ENCODE data around the gene HOOK2. TPM values are rescaled to one million over a fixed set of nuclear protein-coding genes. Genes with fewer than 3 reads are reported as not detected.
"Not testable (repeated sequence)": the region's sequence is repeated elsewhere in the genome, so short reads cannot be mapped to it uniquely, and the experiment has no call there.

HOOK2 gene
- total RNA-seq (10 to 100 TPM; 47.8 to 79.3 (median 57.8) TPM), polyA plus RNA-seq (100 to 1,000 TPM in 1 of 2 donors, 10 to 100 TPM in 1; 29.7 to 173 TPM)
- long read RNA-seq, donor 1, transcript HOOK2-201 (22 exons, 2,603 nt): major isoform, 74 of 155 reads
- long read RNA-seq, donor 1, transcript HOOK2-210 (3 exons, 890 nt): minor isoform, 12 of 155 reads
- long read RNA-seq, donor 1, partial matches to known transcripts: 18 of 155 reads
- long read RNA-seq, donor 1, other reads (novel, unspliced or antisense): 51 of 155 reads
- long read RNA-seq, donor 2, transcript HOOK2-201 (22 exons, 2,603 nt): major isoform, 119 of 242 reads
- long read RNA-seq, donor 2, transcript HOOK2-210 (3 exons, 890 nt): minor isoform, 12 of 242 reads
- long read RNA-seq, donor 2, partial matches to known transcripts: 27 of 242 reads
- long read RNA-seq, donor 2, other reads (novel, unspliced or antisense): 81 of 242 reads
- long read RNA-seq, donor 3, transcript HOOK2-201 (22 exons, 2,603 nt): major isoform, 112 of 305 reads
- long read RNA-seq, donor 3, partial matches to known transcripts: 94 of 305 reads
- long read RNA-seq, donor 3, other reads (novel, unspliced or antisense): 96 of 305 reads

DNA sequence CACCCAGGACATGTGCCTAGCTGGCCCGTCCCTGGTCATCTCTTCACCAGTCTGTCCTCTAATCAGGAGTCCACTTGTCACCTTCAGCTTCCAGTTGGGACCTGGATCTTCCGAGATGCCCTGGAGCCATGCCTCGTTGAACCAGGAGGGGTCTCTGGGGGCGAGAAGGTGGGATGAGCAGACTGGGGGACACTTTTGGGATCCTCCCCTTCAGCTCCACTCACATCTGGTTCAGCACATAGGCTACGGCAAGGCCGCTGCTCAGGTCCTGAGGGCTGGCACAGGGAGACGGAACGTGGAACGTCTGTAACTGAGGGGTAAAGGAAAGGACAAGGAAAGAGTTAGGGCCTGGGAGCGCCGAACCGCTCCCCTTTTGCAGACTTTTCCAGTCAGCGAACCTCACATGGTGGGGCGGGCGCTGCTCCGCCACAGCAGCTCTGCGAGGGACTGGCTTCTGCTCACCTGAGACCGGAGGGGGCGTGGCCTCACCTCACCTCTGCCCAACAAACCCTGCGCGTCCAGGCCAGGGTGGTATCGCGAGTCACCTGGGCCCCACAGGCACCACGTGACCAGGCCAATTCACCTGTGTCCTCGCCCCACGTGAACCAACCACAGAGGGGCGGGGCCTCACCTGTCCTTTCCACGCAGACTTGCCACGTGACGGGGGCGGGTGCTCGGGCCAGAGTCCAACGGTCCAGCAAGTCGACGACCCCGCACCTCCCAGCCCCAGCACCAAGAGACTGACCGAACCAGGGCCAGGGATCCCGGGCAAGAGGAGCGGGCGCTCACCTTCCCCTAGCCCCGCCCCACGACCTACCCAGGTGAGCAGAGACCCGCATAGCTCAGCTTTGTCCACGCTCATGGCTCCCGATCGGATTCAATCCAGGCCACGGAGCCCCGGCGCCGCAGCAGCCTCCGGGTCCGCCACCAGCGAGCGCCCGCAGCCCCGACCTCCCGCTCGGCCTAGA lies at the start of gene HOOK2:
TSS of gene HOOK2 (minus strand) at position 965 of the 968 bp plus-strand sequence. CDS start at position 862, 103 bp downstream.
- peak in 1 of 8 donors; percentile 2 for ATAC-seq
- H3K36me3 ChIP-seq: peaks cover 0 to 16% (median 0%) of the 10 kb centered on the region in 9 donors
- intact Hi-C loops (cut with DNase I): loop anchor here in 3 of 10 donors (1.0 to 10.0 kb wide), 3 partner anchors 22 to 70 kb away; partner anchors contain the start of gene GET3 (in 1 of the 3)
- TF ChIP-seq, protein P1, sequence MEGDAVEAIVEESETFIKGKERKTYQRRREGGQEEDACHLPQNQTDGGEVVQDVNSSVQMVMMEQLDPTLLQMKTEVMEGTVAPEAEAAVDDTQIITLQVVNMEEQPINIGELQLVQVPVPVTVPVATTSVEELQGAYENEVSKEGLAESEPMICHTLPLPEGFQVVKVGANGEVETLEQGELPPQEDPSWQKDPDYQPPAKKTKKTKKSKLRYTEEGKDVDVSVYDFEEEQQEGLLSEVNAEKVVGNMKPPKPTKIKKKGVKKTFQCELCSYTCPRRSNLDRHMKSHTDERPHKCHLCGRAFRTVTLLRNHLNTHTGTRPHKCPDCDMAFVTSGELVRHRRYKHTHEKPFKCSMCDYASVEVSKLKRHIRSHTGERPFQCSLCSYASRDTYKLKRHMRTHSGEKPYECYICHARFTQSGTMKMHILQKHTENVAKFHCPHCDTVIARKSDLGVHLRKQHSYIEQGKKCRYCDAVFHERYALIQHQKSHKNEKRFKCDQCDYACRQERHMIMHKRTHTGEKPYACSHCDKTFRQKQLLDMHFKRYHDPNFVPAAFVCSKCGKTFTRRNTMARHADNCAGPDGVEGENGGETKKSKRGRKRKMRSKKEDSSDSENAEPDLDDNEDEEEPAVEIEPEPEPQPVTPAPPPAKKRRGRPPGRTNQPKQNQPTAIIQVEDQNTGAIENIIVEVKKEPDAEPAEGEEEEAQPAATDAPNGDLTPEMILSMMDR (IDR thresholded peaks at IDR 0.05): no peak
- DNase-seq: peak in 1 of 2 donors; percentile 58
- no peaks in the 10 kb centered on the region for H3K27me3 ChIP-seq
- WGBS, 2 donors: 18 to 24% methylated on average over 45 to 58 of the region's 58 CpGs
- H3K9me3 ChIP-seq: no peaks in the 10 kb centered on the region
- H3K27ac ChIP-seq: peak within 1 kb of the TSS; percentile 82 to 99 (median 92)
- H3K4me1 ChIP-seq: peaks cover 21 to 79% (median 45%) of the 10 kb centered on the region in 9 donors
- peak within 1 kb of the TSS; percentile 22 to 90 (median 73) for H3K4me3 ChIP-seq

DNA sequence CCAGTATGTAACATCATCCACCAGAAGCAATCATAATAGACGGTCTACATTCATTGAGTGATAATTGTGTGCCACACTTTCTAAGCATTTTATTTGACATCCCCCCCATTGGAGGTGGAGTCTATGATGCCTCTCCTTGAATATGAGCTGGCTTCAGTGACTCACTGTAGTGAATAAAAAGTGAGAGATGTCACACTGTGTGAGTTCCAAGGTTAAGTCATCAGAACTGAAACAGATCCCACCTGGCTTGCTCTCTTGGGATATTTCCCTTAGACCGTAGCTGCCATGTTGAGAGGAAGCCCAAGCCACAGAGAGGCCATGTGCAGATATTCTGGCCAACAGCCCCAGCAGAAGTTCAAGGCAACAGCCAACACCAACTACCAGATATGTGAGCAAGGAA lies 46.4 kb upstream of the HOOK2 start:
- H3K27ac ChIP-seq: no peak overlapping the region
- TF ChIP-seq, protein P1 (IDR thresholded peaks at IDR 0.05): no peak
- no peak for DNase-seq
- no peaks in the 10 kb centered on the region for H3K36me3 ChIP-seq
- intact Hi-C loops (cut with DNase I): no loop called here
- WGBS, 2 donors: 76 to 89% methylated on average over 2 of the region's 2 CpGs
- ATAC-seq: no peak
- H3K4me1 ChIP-seq: peaks cover 0 to 6% (median 0%) of the 10 kb centered on the region in 9 donors
- peaks cover 0 to 8% (median 0%) of the 10 kb centered on the region in 11 donors for H3K9me3 ChIP-seq
- no peak overlapping the region for H3K4me3 ChIP-seq
- peaks cover 0 to 42% (median 34%) of the 10 kb centered on the region in 7 donors for H3K27me3 ChIP-seq

GRCh38 chr19:12817810-12818209 lies 42.5 kb upstream of the HOOK2 start:
- H3K27me3 ChIP-seq, H3K9me3 ChIP-seq, ATAC-seq, H3K27ac ChIP-seq, H3K4me1 ChIP-seq, H3K4me3 ChIP-seq, DNase-seq: not testable (repeated sequence)
- 92 to 93% methylated on average over 11 of the region's 11 CpGs for whole genome bisulfite sequencing, 2 donors
- peaks cover 0 to 22% (median 6%) of the 10 kb centered on the region in 9 donors for H3K36me3 ChIP-seq
- intact Hi-C loops (cut with DNase I): loop anchor here in 1 of 10 donors (5.0 kb wide), 1 partner anchor 44 kb away; no protein-coding TSS in a partner anchor

GRCh38 chr19:12817188-12817587 lies 41.8 kb upstream of the HOOK2 start:
- H3K4me1 ChIP-seq, H3K4me3 ChIP-seq, H3K27me3 ChIP-seq, ATAC-seq, DNase-seq, H3K9me3 ChIP-seq, H3K27ac ChIP-seq: not testable (repeated sequence)
- peaks cover 0 to 26% (median 6%) of the 10 kb centered on the region in 9 donors for H3K36me3 ChIP-seq
- intact Hi-C loops (cut with DNase I): loop anchor here in 1 of 10 donors (5.0 kb wide), 1 partner anchor 45 kb away; no protein-coding TSS in a partner anchor
- 93 to 95% methylated on average over 6 of the region's 6 CpGs for WGBS, 2 donors

Data from heart right ventricle (tissue), 16 donors.